Activated T-cell treated with anti-CD3 and anti-CD28 coated beads, Interleukin-2, amount 50 U/mL, for 72 hours (primary cell): ENCODE results near the gene FUT3. TPM values are rescaled to one million over a fixed set of nuclear protein-coding genes. Genes with fewer than 3 reads are reported as not detected.
A peak's percentile ranks its signal among the peaks of the same experiment; 100 is the strongest.

Experiments
- ATAC-seq, 2 donors: fragments of 150-1000 bp; cut with Tn5 transposase; replicated peaks in 1 of 2; 2 replicates each; pipeline ENCODE4 v1.10.0; 2021; ENCODE audit warnings: moderate library complexity in 2 of 2, mild to moderate bottlenecking in 1 of 2
- DNase-seq, 2 donors: peaks; one replicate each; pipeline ENCODE4 v3.0.0; 2021 to 2022; ENCODE audit warnings: mixed read lengths in 1 of 2
- H3K27ac Mint-ChIP-seq: one replicate; pipeline ENCODE4 v1.8.0; 2022; ENCODE audit warnings: mild to moderate bottlenecking, moderate library complexity, mixed read lengths
- H3K27me3 Mint-ChIP-seq: one replicate; pipeline ENCODE4 v1.8.0; 2022; ENCODE audit warnings: low read depth, mixed read lengths
- H3K36me3 Mint-ChIP-seq, 2 donors: one replicate each; pipeline ENCODE4 v1.8.0; 2022; ENCODE audit warnings: mixed read lengths in 2 of 2, mild to moderate bottlenecking in 1 of 2; ENCODE audit not compliant: insufficient read depth in 2 of 2
- H3K4me1 Mint-ChIP-seq: one replicate; pipeline ENCODE4 v1.8.0; 2022; ENCODE audit warnings: low read depth, mixed read lengths
- H3K4me3 Mint-ChIP-seq, 2 donors: one replicate each; pipeline ENCODE4 v1.8.0; 2022; ENCODE audit warnings: mild to moderate bottlenecking in 2 of 2, mixed read lengths in 2 of 2, moderate library complexity in 2 of 2
- H3K9me3 Mint-ChIP-seq, 2 donors: one replicate each; pipeline ENCODE4 v1.8.0; 2022; ENCODE audit warnings: mixed read lengths in 2 of 2
- total RNA-seq, 2 donors: library from RNA; stranded (reverse); gene quantifications; one replicate each; pipeline ENCODE4 v1.2.3, GENCODE V29; 2022

FUT3 gene
- total RNA-seq, 2 donors from 2014 or later, result 1.7 to 3.6 TPM

DNA sequence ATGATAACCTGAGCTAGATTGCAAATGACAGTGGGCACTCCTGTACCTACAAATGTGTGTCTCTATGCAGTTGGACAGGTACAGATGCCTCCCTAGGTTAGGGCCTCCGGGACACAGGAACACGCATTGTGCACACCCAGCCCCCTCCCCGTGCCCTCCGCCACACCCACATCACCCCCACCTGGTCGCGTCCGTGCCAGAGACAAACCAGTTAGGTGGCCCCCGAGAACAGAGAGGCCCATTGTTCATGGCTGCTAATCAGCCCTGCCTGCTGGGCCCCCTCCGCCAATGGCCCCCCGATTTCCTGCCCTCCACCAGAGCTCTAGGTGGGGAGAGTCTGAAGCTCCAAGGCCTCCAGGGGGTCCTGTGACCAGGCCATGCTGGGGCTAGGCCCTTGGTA is 32.7 kb downstream of the FUT3 start:
- no peaks in the 10 kb centered on the region for H3K36me3 Mint-ChIP-seq
- no peak for DNase-seq
- H3K9me3 Mint-ChIP-seq, result no peaks in the 10 kb centered on the region
- no peak overlapping the region for H3K4me3 Mint-ChIP-seq
- ATAC-seq, result no peak
- H3K27ac Mint-ChIP-seq, result no peak overlapping the region
- no peaks in the 10 kb centered on the region for H3K4me1 Mint-ChIP-seq
- peaks cover 9% of the 10 kb centered on the region for H3K27me3 Mint-ChIP-seq

DNA sequence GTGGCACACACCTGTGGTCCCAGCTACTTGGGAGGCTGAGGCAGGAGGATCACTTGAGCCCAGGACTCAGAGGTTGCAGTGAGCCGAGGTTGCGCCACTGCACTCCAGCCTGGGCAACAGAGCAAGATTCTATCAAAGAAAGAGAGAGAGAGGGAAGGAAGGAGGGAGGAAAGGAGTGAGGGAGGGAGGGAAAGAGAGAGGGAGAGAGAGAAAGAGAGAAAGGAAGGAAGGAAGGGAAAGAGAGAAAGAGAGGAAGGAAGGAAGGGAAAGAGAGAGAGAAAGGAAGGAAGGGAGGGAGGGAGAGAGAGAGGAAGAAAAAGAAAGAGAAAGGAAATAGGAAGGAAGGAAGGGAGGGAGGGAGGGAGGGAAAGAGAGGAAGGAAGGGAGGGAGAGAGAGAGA is 34.0 kb downstream of the FUT3 start:
- Mint-ChIP-seq H3K9me3 (no peaks in the 10 kb centered on the region), H3K27me3 (peaks cover 9% of the 10 kb centered on the region), H3K4me1 (no peaks in the 10 kb centered on the region), H3K36me3 (no peaks in the 10 kb centered on the region), H3K27ac (no peak overlapping the region), H3K4me3 (no peak overlapping the region)
- no peak for ATAC-seq
- no peak for DNase-seq

DNA sequence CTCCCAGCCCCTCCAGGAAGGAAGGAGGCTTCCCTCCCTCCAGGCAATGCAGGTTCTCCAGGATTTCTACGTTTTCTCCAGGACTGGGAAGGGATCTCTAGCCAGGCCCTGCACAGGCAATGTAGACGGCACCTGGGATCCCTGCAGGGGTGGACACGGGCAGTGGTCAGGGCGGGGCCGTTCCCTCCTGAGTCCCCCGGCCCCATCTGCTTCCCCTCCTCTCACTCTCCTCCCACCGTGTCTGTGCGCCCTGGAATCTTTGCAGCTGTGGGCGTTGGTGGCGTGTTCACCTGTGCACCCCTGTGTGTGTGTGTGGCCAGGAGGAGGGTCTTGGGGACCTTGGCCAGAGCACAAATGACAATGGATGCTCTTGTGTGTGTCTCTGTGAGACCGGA is 36.4 kb downstream of the FUT3 start:
- no peaks in the 10 kb centered on the region for H3K36me3 Mint-ChIP-seq
- no peak for DNase-seq
- no peaks in the 10 kb centered on the region for H3K4me1 Mint-ChIP-seq
- H3K4me3 Mint-ChIP-seq, result no peak overlapping the region
- ATAC-seq, result no peak
- H3K27ac Mint-ChIP-seq, result no peak overlapping the region
- peaks cover 9% of the 10 kb centered on the region for H3K27me3 Mint-ChIP-seq
- no peaks in the 10 kb centered on the region for H3K9me3 Mint-ChIP-seq

DNA sequence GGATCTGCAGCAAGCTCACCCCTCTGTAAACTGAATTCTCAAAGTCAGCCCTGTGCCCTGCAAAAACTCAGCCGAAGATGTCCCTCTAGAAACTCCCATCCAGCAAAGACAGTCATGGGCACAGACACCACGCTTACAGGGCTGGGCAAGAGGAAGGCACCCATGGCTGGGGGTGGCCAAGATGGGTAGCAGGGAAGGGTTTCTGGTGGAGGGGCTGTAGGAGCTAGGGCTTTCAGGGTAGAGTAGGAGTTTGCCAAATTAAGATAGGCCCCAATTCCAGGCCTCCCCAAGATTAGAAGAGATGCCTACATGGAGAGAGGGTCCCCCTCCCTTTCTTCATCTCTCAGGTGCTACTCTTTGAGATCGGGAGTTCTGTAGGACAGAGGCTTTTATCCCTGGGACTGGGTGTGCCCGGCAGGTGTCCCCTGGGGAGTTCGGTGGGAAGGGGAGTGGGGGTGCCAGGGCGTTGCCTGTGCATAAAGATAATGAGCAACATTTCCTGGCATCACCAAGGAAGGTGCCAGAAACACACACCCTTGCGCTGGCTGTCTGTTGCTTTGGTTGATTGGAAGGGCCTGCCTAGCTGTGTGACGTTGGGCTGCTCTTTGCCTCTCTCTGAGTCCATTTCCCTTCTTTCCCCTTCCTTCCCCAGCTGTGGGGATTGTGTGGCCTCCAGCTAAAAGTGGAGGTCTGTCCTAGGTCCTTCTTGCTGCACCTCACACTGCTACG is 37.0 kb downstream of the FUT3 start:
- ATAC-seq (no peak), DNase-seq (no peak)
- Mint-ChIP-seq H3K4me3 (no peak overlapping the region), H3K27me3 (peaks cover 9% of the 10 kb centered on the region), H3K9me3 (no peaks in the 10 kb centered on the region), H3K4me1 (no peaks in the 10 kb centered on the region), H3K27ac (no peak overlapping the region), H3K36me3 (no peaks in the 10 kb centered on the region)

DNA sequence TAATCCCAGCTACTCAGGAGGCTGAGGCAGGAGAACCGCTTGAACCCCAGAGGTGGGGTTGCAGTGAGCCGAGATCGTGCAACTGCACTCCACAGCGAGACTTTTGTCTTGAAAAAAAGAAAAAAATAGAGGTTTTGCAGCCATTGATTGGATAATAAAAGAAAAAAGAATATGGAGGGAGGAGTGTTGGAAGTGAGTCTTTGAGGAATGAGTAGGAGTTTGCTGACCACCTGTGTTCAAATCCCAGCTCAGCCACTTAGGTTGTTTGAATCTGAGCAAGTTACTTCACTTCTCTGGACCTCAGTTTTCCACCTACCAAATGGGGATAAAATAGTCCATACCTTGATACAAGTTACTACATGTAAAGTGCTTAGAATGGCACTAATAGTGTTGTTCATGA is 40.1 kb downstream of the FUT3 start:
- ATAC-seq (no peak), DNase-seq (no peak)
- H3K27me3 Mint-ChIP-seq, result peaks cover 7% of the 10 kb centered on the region
- no peak overlapping the region for H3K27ac Mint-ChIP-seq
- no peaks in the 10 kb centered on the region for H3K36me3 Mint-ChIP-seq
- H3K9me3 Mint-ChIP-seq, result no peaks in the 10 kb centered on the region
- H3K4me1 Mint-ChIP-seq, result no peaks in the 10 kb centered on the region
- H3K4me3 Mint-ChIP-seq, result no peak overlapping the region

DNA sequence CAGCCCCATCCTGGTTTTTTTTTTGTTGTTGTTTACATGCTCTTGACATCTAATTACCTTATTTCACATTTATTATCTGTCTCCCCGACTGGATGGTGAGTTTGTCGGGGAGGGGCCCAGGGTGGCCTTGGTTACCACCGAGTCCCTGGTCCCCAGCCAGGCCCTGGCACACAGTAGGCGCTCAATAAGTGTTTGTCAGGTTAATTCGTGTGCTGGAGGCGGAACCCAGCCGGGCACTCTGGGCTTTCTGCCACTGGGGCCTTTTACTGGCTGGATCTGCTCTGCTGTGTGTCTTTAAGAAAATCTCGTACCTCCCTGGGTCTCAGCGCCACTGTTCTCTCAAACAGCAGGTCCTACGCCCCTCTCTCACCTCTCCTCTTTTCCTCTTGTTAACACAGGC is 41.8 kb downstream of the FUT3 start:
- Mint-ChIP-seq H3K36me3 (no peaks in the 10 kb centered on the region), H3K9me3 (no peaks in the 10 kb centered on the region), H3K4me1 (peaks cover under 1% of the 10 kb centered on the region), H3K4me3 (no peak overlapping the region), H3K27me3 (peaks cover 8% of the 10 kb centered on the region), H3K27ac (peak overlapping the region; percentile 8)
- ATAC-seq (no peak), DNase-seq (no peak)

DNA sequence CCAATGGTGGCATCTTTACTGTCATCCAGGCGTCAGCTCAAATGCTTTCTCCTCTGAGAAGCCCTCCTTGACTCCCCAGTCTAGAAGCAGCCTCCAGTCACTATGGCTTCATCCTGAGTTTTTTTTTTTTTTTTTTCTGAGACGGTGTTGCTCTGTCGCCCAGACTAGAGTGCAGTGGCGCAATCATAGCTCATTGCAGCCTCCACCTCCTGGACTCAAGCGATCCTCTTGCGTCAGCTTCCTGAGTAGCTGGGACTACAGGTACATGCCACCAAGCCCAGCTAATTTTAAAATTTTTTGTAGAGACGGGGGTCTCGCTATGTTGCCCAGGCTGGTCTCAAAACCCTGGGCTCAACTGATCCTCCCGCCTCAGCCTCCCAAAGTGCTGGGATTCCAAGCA is 42.2 kb downstream of the FUT3 start:
- Mint-ChIP-seq H3K27ac (no peak overlapping the region), H3K4me1 (peaks cover 5% of the 10 kb centered on the region), H3K36me3 (no peaks in the 10 kb centered on the region), H3K9me3 (no peaks in the 10 kb centered on the region), H3K27me3 (peaks cover 12% of the 10 kb centered on the region), H3K4me3 (no peak overlapping the region)
- DNase-seq (no peak), ATAC-seq (no peak)

DNA sequence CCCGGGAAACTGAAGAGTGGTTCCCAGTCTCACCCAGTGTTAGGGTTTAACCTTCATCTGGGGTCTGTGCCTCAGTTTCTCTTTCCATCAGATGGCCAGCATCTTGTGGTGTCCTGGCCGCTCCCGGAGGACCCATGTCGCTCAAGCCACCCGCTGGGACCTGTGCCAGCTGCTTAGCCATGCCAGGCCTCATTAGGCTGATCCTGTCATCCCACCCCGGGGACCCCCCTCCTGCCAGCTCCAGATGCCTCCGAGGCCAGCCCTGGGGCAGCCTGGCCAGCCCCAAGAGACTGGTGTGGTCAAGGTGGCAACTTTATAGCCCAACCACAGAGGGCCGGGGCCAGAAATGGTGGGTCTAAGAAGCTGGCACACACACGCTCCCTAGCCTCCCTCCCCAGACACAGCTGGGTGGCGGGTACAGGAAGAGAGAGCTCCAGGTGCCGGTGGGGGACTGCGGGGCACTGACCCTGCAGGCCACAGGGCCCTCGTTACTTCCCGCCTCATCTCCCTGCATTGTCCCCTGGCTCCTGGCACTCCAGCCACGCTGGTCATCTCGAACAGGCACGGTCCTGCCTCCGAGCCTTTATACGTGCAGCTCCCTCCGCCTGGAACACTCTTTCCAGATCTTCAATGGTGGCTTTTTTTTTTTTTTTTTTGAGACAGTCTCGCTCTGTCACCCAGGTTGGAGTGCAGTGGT is 43.0 kb downstream of the FUT3 start:
- Mint-ChIP-seq H3K36me3 (no peaks in the 10 kb centered on the region), H3K27ac (no peak overlapping the region), H3K27me3 (peaks cover 13% of the 10 kb centered on the region), H3K4me1 (peaks cover 13% of the 10 kb centered on the region), H3K4me3 (no peak overlapping the region), H3K9me3 (no peaks in the 10 kb centered on the region)
- ATAC-seq, result no peak
- DNase-seq, result no peak

DNA sequence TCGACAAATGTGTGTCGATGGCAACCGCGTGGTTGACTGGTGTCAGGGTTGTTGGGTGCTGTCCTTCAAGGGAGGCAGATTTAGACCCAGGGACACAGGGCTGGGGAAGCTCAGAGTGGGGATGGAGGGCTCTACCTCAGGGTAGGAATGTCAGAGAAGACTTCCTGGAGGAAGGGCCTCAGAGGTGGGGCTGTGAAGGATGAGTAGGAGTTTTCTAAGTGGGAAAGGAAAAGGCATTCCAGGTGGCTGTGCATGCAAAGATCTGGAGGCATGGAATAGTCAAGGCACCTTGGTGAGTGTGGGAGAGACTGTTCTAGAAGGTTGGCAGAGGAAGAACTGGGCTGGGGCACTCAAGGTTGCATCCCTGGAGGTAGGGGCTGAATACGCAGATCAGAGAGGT is 44.3 kb downstream of the FUT3 start:
- H3K4me1 Mint-ChIP-seq, result peaks cover 24% of the 10 kb centered on the region
- peaks cover 16% of the 10 kb centered on the region for H3K27me3 Mint-ChIP-seq
- no peaks in the 10 kb centered on the region for H3K36me3 Mint-ChIP-seq
- H3K9me3 Mint-ChIP-seq, result no peaks in the 10 kb centered on the region
- ATAC-seq (no peak), DNase-seq (no peak)
- H3K4me3 Mint-ChIP-seq, result no peak overlapping the region
- no peak overlapping the region for H3K27ac Mint-ChIP-seq

DNA sequence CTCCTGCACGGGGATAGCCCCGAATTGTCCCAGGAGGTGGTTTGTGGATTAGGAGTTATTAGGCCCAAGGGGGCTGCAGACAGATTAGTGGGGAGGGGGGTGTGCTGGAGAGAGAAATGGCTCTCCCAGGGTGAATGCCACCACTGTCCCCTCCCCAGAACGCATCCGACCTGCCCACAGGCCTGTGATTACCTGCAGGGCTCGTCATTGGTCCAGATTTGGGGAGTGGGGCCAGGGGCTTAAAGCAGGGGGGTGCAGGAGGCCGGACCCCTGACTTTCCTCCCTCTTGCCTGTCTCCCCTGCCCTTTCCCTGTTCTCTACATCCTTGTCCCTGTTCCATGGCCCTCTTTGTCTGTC is 45.1 kb downstream of the FUT3 start:
- no peak for DNase-seq
- Mint-ChIP-seq H3K4me3 (peak overlapping the region; percentile 27 to 81), H3K27ac (no peak overlapping the region), H3K4me1 (peaks cover 27% of the 10 kb centered on the region), H3K36me3 (no peaks in the 10 kb centered on the region), H3K9me3 (no peaks in the 10 kb centered on the region), H3K27me3 (peaks cover 20% of the 10 kb centered on the region)
- ATAC-seq, result no peak

DNA sequence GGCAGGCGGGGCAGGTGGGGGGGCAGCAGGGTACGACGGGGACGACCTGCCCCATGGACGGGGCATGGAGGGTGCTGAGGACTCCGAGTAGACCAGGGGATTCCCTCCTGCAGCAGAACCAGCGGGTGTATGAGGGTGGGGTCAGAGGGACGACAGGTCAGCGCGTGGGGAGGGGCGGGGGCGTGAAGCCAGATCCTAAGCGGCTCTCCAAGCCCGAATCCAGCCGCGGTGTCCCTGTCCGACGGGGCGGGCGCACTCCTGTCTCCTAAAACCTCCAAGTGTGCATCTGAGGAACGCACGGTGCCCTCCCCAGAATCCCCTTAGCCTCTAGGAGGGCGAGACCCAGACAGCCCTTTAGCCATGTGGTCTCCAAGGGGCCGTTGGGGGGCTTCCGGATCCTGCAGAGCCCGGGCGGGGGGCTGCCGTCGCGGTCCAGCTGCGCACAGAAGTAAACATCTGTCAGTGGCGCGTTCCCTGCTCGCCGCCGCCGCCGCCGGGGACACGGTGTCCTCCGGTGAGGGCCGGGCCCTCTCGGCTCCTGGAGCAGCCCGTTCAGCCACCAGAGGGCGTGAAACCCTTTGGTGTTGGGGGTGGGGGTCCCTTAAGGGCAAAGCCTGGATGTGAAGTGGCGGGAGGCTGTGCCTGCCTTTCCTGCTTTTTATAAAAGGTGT is 45.7 kb downstream of the FUT3 start:
- ATAC-seq (peak; percentile 33 to 35), DNase-seq (peak; percentile 81 to 84)
- peak overlapping the region; percentile 78 to 81 for H3K4me3 Mint-ChIP-seq
- H3K36me3 Mint-ChIP-seq, result no peaks in the 10 kb centered on the region
- peaks cover 26% of the 10 kb centered on the region for H3K27me3 Mint-ChIP-seq
- H3K4me1 Mint-ChIP-seq, result peaks cover 27% of the 10 kb centered on the region
- no peak overlapping the region for H3K27ac Mint-ChIP-seq
- H3K9me3 Mint-ChIP-seq, result no peaks in the 10 kb centered on the region

DNA sequence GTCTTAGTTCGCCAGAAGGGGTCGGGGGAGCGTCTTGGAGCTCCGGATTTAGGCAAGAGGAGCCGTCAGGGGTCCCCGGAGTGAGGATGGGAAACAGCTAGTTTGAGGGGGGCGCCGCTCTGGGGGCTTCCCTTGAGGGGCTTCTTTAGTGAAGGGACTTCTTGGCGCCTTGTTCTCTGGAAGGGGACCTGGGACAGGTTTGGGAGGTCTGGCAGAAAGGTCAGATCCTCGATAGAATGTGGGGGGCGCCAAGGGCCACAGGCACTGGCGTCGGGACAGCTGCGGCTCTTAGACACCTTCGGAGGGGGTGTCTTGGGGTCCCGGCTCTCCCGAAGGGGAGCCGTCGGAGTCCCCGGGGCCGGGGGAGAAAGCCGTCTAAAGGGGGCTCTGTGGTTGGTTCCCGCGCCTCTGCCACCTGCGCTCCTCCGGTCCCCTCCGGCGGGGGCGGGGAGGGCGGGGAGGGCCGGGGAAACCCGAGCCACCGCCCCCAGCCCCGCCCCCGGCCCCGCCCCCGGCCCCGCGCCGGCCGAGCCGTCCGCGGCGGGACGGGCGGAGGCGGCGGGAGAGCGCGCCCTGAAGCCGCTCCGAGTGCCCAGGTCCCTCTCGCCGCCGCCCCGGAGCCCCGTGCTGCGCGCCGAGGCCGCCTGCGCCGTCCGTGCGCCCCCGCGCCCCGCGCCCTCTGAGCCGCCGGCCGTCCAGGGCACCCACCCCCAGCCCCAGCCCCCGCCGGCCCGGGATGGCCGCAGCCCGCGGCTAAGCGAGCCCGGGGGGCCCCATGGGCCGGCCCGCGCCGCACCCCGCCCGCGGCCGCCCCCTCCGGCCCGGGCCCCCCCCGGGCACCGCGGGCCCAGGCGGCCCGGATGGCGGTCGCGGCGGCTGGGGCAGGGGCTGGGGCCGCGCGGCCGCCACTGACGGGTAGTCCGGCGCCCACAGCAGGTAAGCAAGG is 46.5 kb downstream of the FUT3 start, which contains the start of gene NRTN:
TSS of gene NRTN (plus strand) at position 552 of the 946 bp plus-strand sequence. CDS start 19,099 bp downstream, outside the sequence.
- peak; percentile 56 to 62 for DNase-seq
- Mint-ChIP-seq H3K4me1 (peaks cover 27% of the 10 kb centered on the region), H3K9me3 (no peaks in the 10 kb centered on the region), H3K36me3 (no peaks in the 10 kb centered on the region), H3K27me3 (peaks cover 29% of the 10 kb centered on the region), H3K27ac (peak within 1 kb of the TSS; percentile 48), H3K4me3 (peak within 1 kb of the TSS; percentile 90 to 92)
- ATAC-seq, result peak; percentile 39 to 43
